Keratinocyte (primary cell): ENCODE results near the gene ZNF69. TPM values are rescaled to one million over a fixed set of nuclear protein-coding genes. Genes with fewer than 3 reads are reported as not detected.
"Not testable (repeated sequence)": the region's sequence is repeated elsewhere in the genome, so short reads cannot be mapped to it uniquely, and the experiment has no call there.

Source experiments
- DNase-seq: peaks from one replicate; pipeline ENCODE4 v3.0.0-alpha.2; 2011; ENCODE audit warnings: low read depth, missing footprints, low spot score
- FAIRE-seq: peaks from 2 replicates; lab custom pipeline; 2011; peaks lifted over from hg19 to GRCh38; lab: Jason Lieb, UNC
- H2AFZ ChIP-seq: 2 replicates; pipeline ENCODE4 v1.6.0; 2012; ENCODE audit warnings: low read length, control low read depth, inconsistent platforms; ENCODE audit not compliant: control insufficient read depth
- H3K27ac ChIP-seq: 2 replicates; pipeline ENCODE4 v1.5.1; 2011; ENCODE audit warnings: low read length; ENCODE audit not compliant: control insufficient read depth, insufficient read depth
- H3K27me3 ChIP-seq: 3 replicates; pipeline ENCODE4 v1.6.0; 2011; ENCODE audit warnings: low read length; ENCODE audit not compliant: control insufficient read depth, insufficient read depth; ENCODE audit errors: extremely low read depth
- H3K36me3 ChIP-seq, 2 experiments: 2 replicates in 1 of 2; 3 replicates in 1 of 2; pipeline ENCODE4 v1.5.1; 2011; ENCODE audit warnings: low read length in 2 of 2, mild to moderate bottlenecking in 1 of 2; ENCODE audit not compliant: control insufficient read depth in 2 of 2, insufficient read depth in 2 of 2; ENCODE audit errors: extremely low read depth in 1 of 2
- H3K4me1 ChIP-seq: 3 replicates; pipeline ENCODE4 v1.5.1; 2011; ENCODE audit warnings: low read length; ENCODE audit not compliant: control insufficient read depth, insufficient read depth; ENCODE audit errors: extremely low read depth
- H3K4me2 ChIP-seq: 3 replicates; pipeline ENCODE4 v1.6.0; 2011; ENCODE audit warnings: low read depth, low read length; ENCODE audit not compliant: control insufficient read depth, insufficient read depth; ENCODE audit errors: extremely low read depth
- H3K4me3 ChIP-seq, 3 experiments: fragments of 200-600 bp in 1 of 3; sonication (generic) in 1 of 3; 2 replicates in 2 of 3; 3 replicates in 1 of 3; pipeline ENCODE4 v1.5.1; 2011 to 2016; ENCODE audit warnings: low read length in 3 of 3, mild to moderate bottlenecking in 3 of 3, control low read depth in 2 of 3, inconsistent platforms in 1 of 3, low read depth in 1 of 3, mixed read lengths in 1 of 3, mixed run types in 1 of 3, moderate library complexity in 1 of 3; ENCODE audit not compliant: control insufficient read depth in 2 of 3, insufficient read depth in 2 of 3; ENCODE audit errors: extremely low read depth in 1 of 3
- H3K79me2 ChIP-seq: 2 replicates; pipeline ENCODE4 v1.6.0; 2012; ENCODE audit warnings: low read length; ENCODE audit not compliant: control insufficient read depth, insufficient read depth
- H3K9ac ChIP-seq: 3 replicates; pipeline ENCODE4 v1.6.0; 2011; ENCODE audit warnings: low read length; ENCODE audit not compliant: control insufficient read depth, insufficient read depth; ENCODE audit errors: extremely low read depth
- H3K9me1 ChIP-seq: 3 replicates; pipeline ENCODE4 v1.6.0; 2011; ENCODE audit warnings: low read length; ENCODE audit not compliant: control insufficient read depth, insufficient read depth; ENCODE audit errors: extremely low read depth
- H3K9me3 ChIP-seq: 2 replicates; pipeline ENCODE4 v1.5.1; 2012; ENCODE audit warnings: low read depth, low read length; ENCODE audit not compliant: control insufficient read depth
- H4K20me1 ChIP-seq: 3 replicates; pipeline ENCODE4 v1.6.0; 2011; ENCODE audit warnings: low read length; ENCODE audit not compliant: control insufficient read depth, insufficient read depth; ENCODE audit errors: extremely low read depth
- EZH2 ChIP-seq: IDR thresholded peaks from one replicate; pipeline ENCODE4 v1.6.1; 2012; ENCODE audit warnings: inconsistent platforms, mild to moderate bottlenecking, low read length, moderate library complexity
- dilution Hi-C: fragments of 300-500 bp; cut with MboI; formaldehyde crosslinking; loops from one replicate; pipeline ENCODE4 v1.7.0; 2020; ENCODE audit warnings: low sequenced_read_pairs; ENCODE audit not compliant: extremely low pct_ligation_motif_present
- polyA plus RNA-seq, 5 experiments: library from polyadenylated mRNA; depleted of rRNA in 3 of 5; stranded (reverse) in 3 of 5; stranded (forward) in 1 of 5; unstranded in 1 of 5; fragments of >200 nt; gene quantifications; 1 replicate in 1 of 5; 2 replicates in 3 of 5; 3 replicates in 1 of 5; pipeline versions ENCODE4 v1.2.1 to v1.2.3, GENCODE V29; 2011 to 2012; ENCODE audit warnings: missing spikeins in 2 of 5, low read depth in 1 of 5, low replicate concordance in 1 of 5
- TF ChIP-seq, protein P1 (sequence below), 3 experiments: IDR thresholded peaks in 1 of 3; conservative IDR thresholded peaks in 1 of 3; optimal IDR thresholded peaks in 1 of 3; 2 replicates in 2 of 3; 3 replicates in 1 of 3; pipeline versions ENCODE3 to v1.5.1; 2011; ENCODE audit warnings: low read length in 3 of 3, mild to moderate bottlenecking in 3 of 3, moderate library complexity in 2 of 3, control low read depth in 1 of 3, inconsistent platforms in 1 of 3; ENCODE audit not compliant: insufficient read depth in 2 of 3; ENCODE audit errors: extremely low read depth in 1 of 3

Gene ZNF69
- polyA plus RNA-seq, 1 donor (not counting 4 experiments of a cell fraction or from before 2014, with no cell fraction given): 0.56 TPM

DNA sequence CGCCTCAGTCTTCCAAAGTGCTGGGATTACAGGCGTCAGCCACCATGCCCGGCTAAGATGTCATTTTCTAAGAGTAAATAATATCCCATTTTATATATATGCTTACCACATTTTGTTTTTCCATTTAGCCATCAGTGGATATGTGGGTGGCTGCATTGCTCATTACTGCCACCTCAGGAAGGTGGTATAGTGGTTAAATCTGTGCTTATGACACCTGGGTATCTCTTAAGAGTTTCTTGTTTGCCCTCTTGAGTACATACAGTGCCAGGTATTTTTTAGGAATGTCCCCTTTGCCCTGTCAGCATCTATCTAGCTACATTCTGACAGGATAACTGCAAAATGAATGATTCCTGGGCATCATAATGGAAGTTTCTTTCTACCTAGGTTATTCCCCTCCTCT is 14.6 kb downstream of the ZNF69 start:
- no peaks in the 10 kb centered on the region for H3K79me2 ChIP-seq
- FAIRE-seq: no peak
- no peak for DNase-seq
- dilution Hi-C loops: no loop called here
- H3K9ac ChIP-seq: no peak overlapping the region
- no peak overlapping the region for H3K27ac ChIP-seq
- TF ChIP-seq, protein P1, sequence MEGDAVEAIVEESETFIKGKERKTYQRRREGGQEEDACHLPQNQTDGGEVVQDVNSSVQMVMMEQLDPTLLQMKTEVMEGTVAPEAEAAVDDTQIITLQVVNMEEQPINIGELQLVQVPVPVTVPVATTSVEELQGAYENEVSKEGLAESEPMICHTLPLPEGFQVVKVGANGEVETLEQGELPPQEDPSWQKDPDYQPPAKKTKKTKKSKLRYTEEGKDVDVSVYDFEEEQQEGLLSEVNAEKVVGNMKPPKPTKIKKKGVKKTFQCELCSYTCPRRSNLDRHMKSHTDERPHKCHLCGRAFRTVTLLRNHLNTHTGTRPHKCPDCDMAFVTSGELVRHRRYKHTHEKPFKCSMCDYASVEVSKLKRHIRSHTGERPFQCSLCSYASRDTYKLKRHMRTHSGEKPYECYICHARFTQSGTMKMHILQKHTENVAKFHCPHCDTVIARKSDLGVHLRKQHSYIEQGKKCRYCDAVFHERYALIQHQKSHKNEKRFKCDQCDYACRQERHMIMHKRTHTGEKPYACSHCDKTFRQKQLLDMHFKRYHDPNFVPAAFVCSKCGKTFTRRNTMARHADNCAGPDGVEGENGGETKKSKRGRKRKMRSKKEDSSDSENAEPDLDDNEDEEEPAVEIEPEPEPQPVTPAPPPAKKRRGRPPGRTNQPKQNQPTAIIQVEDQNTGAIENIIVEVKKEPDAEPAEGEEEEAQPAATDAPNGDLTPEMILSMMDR (optimal IDR thresholded peaks at IDR 0.05 in 1 of 3, IDR thresholded peaks at IDR 0.05 in 1 of 3, conservative IDR thresholded peaks at IDR 0.05 in 1 of 3; ENCODE audit: extremely low read depth in 1 of 3, insufficient read depth in 2 of 3, low read length in 3 of 3): no peak
- TF ChIP-seq EZH2: no peak
- no peak overlapping the region for H2AFZ ChIP-seq
- no peak overlapping the region for H3K4me2 ChIP-seq
- peaks cover 0 to 3% of the 10 kb centered on the region in 2 experiments for H3K36me3 ChIP-seq
- no peaks in the 10 kb centered on the region for H3K4me1 ChIP-seq
- no peaks in the 10 kb centered on the region for H4K20me1 ChIP-seq
- H3K4me3 ChIP-seq: no peak overlapping the region
- no peaks in the 10 kb centered on the region for H3K27me3 ChIP-seq
- no peaks in the 10 kb centered on the region for H3K9me1 ChIP-seq
- peaks cover 6% of the 10 kb centered on the region for H3K9me3 ChIP-seq

DNA sequence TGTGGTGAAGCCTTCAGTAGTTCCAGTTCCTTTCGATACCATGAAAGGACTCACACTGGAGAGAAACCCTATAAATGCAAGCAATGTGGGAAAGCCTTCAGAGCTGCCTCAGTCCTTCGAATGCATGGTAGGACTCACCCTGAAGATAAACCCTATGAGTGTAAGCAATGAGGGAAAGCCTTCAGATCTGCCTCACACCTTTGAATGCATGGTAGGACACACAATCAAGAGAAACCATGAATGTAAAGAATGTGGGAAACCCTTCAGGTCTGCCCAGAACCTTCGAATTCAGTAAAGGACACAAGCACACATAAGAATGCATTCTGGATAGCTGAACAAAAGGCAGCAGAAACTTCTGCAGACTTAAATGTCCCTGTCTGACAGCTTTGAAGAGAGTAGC is 18.3 kb downstream of the ZNF69 start:
- no peak for FAIRE-seq
- Histone ChIP-seq H3K27ac (no peak overlapping the region), H2AFZ (no peak overlapping the region), H3K4me2 (no peak overlapping the region), H4K20me1 (no peaks in the 10 kb centered on the region), H3K36me3 (peaks cover 0 to 3% of the 10 kb centered on the region in 2 experiments), H3K9ac (no peak overlapping the region), H3K9me3 (peaks cover 6% of the 10 kb centered on the region), H3K4me1 (no peaks in the 10 kb centered on the region), H3K9me1 (no peaks in the 10 kb centered on the region), H3K79me2 (no peaks in the 10 kb centered on the region), H3K27me3 (no peaks in the 10 kb centered on the region), H3K4me3 (no peak overlapping the region)
- DNase-seq: no peak
- dilution Hi-C loops: no loop called here
- no peak for TF ChIP-seq EZH2
- TF ChIP-seq, protein P1 (optimal IDR thresholded peaks at IDR 0.05 in 1 of 3, IDR thresholded peaks at IDR 0.05 in 1 of 3, conservative IDR thresholded peaks at IDR 0.05 in 1 of 3; ENCODE audit: extremely low read depth in 1 of 3, insufficient read depth in 2 of 3, low read length in 3 of 3): no peak

DNA sequence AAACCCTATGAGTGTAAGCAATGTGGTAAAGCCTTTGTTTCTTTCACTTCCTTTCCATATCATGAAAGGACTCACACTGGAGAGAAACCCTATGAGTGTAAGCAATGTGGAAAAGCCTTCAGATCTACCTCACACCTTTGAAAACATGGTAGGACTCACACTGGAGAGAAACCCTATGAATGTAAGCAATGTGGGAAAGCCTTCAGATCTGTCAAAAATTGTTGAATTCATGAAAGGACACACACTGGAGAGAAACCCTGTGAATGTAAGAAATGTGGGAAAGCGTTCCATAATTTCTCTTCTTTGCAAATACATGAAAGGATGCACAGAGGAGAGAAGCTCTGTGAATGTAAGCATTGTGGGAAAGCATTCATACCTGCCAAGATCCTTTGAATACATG is 24.4 kb downstream of the ZNF69 start:
- H3K9me3 ChIP-seq: not testable (repeated sequence)

DNA sequence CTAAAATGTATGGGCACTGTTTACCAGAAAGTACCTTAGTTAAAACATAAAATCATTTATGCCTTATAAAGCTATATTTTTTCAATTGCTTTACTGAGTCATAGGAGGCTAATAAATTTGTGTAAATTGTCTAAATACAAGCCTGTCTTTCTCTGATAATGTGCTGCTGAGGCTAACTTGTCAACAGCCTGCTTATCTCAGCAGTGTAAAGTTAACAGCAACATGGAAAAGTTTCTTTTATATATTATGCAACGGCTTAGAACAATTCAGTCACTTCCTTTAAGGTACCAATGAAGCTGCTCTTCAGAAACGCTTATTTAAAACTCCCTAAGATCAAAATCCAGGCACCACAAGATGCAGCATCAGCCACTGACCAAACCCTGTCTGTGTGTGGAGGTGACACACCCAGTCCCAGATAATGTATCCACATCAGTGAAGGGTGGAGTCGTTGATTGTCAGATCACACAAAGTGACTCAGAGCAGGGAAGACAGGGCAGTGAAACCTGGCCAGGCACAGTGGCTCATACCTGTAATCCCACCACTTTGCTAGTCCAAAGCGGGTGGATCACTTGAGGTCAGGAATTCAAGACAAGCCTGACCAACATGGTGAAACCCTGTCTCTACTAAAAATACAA is 27.0 kb downstream of the ZNF69 start:
- dilution Hi-C loops, H3K27me3 ChIP-seq, H3K36me3 ChIP-seq, H3K4me2 ChIP-seq, H4K20me1 ChIP-seq, DNase-seq, H2AFZ ChIP-seq, H3K9me3 ChIP-seq, H3K9me1 ChIP-seq, H3K9ac ChIP-seq, FAIRE-seq, H3K27ac ChIP-seq, H3K4me1 ChIP-seq, H3K79me2 ChIP-seq, H3K4me3 ChIP-seq: not testable (repeated sequence)

More for the DNA sequence above, 24.4 kb downstream of the ZNF69 start:
- H3K9me1 ChIP-seq, H3K27me3 ChIP-seq, DNase-seq, H4K20me1 ChIP-seq, H3K27ac ChIP-seq, H3K79me2 ChIP-seq, dilution Hi-C loops, H3K4me1 ChIP-seq, FAIRE-seq, H3K9ac ChIP-seq, H3K36me3 ChIP-seq, H3K4me2 ChIP-seq, H2AFZ ChIP-seq, H3K4me3 ChIP-seq: not testable (repeated sequence)
